Smooth muscle cell of the brain vasculature (primary cell): ENCODE measurements around the gene RABGEF1.
"Not testable (repeated sequence)": the region's sequence is repeated elsewhere in the genome, so short reads cannot be mapped to it uniquely, and the experiment has no call there.

Experiments
- DNase-seq: peaks from one replicate; pipeline ENCODE4 v3.0.0-alpha.2; 2012; ENCODE audit warnings: low read depth, low spot score

RABGEF1 gene

GRCh38 chr7:66765322-66766025, 24.9 kb downstream of the RABGEF1 start:
- not testable (repeated sequence) for DNase-seq

DNA sequence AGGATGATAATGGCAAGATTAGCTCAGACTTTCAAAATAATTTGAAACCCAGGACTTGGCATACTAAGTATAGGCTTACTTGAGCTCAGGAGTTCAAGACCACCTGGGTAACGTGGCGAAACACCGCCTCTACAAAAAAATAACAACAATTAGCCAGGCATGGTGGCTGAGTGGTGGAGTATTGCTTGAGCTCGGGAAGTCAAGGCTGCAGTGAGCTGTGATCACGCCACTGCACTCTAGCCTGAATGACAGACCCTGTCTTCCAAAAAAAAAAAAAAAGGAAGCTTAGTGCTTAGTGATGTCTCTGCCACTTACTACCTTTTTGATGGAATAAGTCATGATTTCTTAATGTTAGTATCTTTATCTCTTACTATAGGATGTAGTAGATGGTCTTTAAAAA, 25.5 kb downstream of the RABGEF1 start:
- DNase-seq, result no peak

GRCh38 chr7:66767486-66767885, 27.0 kb downstream of the RABGEF1 start:
- not testable (repeated sequence) for DNase-seq

- no peak for DNase-seq
Observed at GRCh38 chr7:66768865-66769832, 28.6 kb downstream of the RABGEF1 start.

DNA sequence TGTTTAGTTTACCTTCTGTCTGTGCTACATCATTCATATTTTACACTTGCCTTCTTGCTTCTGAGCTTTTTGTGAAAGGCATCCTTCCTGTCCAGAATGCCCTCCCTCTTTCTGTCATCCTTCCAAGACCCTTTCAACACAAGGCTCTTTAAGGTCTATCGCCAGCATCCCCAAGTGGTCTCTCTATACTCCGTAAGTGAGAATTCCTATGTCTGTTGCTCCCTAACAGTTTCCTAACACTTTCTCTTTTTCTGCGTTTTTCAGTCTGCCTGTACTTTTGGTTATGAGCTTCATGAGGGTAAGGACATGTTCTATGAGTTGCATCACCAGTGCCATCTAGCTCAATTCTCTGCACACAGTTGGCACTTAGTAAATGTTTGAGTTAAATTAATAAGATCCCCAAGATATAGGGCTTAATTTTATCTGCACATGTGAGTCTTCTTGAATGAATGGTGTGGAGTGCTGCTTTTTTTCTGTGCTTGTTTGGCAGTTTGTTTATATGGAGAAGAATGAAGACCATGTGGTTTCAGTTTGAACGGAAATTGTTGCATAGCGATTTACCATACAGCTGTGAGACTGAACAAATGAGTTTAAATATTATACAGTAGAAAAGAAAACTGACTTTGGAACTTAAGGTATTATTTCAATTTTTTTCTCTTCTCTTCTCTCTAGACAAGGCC, 29.4 kb downstream of the RABGEF1 start:
- no peak for DNase-seq

DNA sequence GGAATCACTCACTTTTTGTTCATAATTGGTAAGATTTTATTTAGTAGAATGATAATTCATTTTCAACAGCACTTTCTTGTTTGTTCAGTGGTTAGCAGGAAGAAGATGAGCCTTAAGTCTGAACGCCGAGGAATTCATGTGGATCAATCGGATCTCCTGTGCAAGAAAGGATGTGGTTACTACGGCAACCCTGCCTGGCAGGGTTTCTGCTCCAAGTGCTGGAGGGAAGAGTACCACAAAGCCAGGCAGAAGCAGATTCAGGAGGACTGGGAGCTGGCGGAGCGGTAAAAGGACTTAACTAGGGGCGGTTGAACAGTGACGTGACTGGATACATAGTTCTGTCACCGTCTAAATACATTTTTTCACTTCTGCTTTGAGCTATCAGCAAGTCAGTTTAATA, 31.3 kb downstream of the RABGEF1 start:
- no peak for DNase-seq

DNA sequence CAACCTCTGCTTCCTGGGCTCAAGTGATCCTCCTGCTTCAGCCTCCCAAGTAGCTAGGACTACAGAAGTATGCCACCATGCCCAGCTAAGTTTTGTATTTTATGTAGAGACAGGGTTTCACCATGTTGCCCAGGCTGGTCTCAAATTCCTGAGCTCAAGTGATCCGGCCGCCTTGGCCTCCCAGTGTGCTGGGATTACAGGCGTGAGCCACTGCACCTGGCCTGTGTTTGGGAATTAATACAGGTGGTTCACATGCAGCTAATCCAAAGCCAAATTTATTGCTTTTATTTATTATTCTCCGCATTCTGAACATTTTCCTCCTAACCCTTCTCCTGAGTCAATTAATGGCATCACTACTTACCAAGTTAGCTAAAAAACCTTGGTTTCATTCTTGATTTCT, 33.2 kb downstream of the RABGEF1 start:
- DNase-seq, result not testable (repeated sequence)

DNA sequence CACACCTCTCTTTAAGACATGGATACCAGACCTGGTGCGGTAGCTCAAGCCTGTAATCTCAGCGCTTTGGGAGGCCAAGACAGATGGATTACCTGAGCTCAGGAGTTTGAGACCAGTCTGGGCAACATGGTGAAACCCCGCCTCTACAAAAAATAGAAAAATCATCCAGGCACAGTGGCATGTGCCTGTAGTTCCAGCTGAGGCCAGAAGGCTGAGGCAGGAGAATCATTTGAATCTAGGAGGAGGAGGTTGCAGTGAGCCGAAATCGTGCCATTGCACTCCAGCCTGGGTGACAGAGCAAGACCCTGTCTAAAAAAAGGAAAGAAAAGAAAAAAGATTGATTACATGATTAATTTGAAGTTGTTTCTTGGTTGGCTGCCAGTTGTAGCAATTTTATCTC, 35.9 kb downstream of the RABGEF1 start:
- not testable (repeated sequence) for DNase-seq

DNA sequence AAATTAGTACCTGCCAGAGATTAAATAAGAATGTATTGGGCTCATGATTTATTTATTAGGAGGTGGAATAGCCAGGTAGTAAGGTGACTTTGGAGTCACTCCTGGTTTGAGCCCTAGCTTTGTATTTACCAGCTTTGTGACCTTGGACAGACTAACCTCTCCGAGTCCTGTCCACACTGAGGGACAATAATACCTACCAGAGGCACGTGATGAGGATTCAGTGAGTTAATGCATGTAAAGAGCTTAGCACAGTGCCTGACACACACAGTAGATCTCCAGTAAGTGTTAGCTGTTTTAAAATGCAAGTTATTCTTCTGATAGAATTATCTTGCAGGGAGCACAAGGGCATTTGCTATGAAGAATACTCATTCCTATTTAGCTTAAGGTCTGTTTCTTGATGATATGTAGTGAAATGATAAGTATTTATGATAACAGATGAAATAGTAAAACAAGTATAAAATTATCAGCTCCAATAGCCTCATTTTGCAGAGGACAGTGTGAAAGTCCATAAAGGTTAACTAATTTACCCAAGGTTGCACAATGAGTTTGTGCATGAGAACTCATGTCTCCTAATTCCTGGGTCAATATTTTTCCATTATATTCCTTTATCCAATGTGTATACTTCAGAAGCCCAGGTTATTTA, 36.4 kb downstream of the RABGEF1 start:
- no peak for DNase-seq

GRCh38 chr7:66778201-66778600, 37.7 kb downstream of the RABGEF1 start:
- no peak for DNase-seq

GRCh38 chr7:66779669-66780409, 39.3 kb downstream of the RABGEF1 start:
- DNase-seq, result no peak

DNA sequence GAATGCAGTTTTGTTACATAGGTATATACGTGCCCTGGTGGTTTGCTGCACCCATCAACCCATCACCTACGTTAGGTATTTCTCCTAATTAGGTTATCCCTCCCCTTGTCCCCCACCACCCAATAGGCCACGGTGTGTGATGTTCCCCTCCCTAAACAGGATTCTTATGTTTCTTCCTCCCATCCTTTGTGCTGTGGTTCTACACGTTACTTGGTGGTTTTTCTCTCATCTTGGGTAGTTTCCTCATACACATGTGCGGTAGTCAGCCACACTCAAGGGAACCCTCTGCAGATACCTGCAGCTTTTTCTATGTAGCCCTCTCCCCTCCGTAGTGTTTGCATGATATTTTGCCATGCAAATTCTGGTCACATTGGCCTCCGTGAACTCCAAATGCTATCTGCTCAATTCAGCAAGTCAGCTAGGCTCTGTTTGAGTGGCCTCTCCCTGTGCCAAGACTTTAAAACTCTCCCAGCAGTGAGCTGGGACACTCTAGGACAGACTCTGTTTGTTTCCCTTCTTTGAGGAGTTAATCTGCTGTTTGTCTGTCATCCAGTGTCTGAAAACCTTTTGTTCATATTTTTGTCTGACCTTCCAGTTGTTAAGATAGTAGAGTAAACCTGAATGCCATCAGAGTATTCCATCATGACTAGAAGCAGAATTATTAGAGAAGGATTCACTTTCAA, 41.0 kb downstream of the RABGEF1 start:
- DNase-seq, result no peak

GRCh38 chr7:66782875-66783274, 42.3 kb downstream of the RABGEF1 start:
- not testable (repeated sequence) for DNase-seq

DNA sequence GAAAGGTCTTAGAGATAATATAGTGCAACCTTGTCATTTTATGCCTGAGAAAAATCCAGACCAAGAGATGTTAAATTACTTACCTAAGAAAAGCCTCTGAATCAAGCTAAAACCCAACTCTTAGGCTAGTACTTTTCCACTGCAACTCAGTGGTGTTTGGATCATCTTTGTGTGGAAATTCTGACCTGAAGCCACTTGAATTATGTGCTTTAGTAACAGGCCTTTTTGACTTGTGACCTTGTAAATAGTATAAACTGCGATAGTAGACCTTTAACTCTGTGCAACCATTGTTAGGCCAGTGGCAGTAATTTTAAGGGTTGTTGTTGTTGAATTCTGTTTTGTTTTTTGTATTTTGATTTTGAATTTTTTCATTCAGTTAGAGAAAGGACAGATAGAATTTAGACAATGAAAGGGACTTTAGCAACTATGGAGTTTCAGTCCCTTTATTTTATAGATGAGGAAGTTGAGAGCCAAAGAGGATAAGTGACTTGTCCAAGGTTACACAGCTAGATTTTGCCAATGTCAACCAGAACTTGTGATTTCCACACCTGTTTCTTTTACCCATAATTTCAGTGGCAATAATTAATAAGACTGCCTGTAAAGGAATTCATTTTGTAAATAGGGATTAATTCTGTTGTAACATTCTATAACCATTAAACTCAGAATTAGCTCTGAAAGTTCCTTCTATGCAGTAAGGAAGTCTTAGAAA, 43.5 kb downstream of the RABGEF1 start:
- not testable (repeated sequence) for DNase-seq

DNA sequence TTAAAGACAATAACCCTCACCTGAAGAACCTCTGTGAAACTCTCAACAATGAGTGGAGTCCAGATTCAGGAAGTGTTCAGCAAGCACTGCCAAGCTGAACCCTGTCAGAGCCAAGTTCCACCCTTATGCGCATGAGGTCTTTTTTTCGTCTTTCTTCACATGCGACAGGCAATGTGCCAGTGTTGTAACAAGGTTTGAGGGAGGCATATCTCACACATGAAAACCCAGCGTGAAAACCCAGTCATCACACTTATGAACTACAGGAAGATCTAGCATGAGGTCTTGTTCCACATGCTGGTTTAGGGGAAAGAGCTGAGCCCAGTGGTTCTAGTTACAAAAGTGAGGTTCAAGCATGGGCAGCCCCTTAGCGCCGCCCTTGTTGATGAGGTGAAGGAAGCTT, 49.7 kb downstream of the RABGEF1 start:
- no peak for DNase-seq

- no peak for DNase-seq
Observed at GRCh38 chr7:66790725-66791124, 50.2 kb downstream of the RABGEF1 start.

- DNase-seq, result no peak
Observed at GRCh38 chr7:66800591-66800990, 60.1 kb downstream of the RABGEF1 start.

DNA sequence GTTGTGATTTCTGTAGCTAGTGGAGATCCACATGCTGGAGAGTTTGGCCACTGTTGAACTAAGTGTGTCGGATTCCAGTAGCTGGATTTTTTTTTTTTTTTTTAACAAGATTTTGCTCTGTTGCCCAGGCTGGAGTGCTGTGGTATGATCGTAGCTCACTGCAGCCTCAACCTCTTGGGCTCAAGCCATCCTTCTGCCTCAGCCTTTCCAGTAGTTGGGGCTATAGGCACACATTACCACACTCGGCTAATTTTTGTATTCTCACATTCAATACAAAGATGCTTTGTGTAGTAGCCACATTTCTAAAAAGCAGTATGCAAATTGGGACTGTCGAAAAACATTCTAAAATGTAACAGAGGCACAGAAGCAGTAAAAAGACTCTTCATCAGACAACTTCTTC, 63.5 kb downstream of the RABGEF1 start:
- no peak for DNase-seq

- no peak for DNase-seq
Observed at GRCh38 chr7:66807736-66808135, 67.2 kb downstream of the RABGEF1 start.

GRCh38 chr7:66810716-66811115, 70.2 kb downstream of the RABGEF1 start:
- DNase-seq, result no peak
